HG02610 (cell line): ENCODE measurements around the gene NR2C2AP.
A peak's percentile ranks its signal among the peaks of the same experiment; 100 is the strongest.
"Not testable (repeated sequence)": the region's sequence is repeated elsewhere in the genome, so short reads cannot be mapped to it uniquely, and the experiment has no call there.

Experiments
- ATAC-seq: cut with Tn5 transposase; IDR thresholded peaks from one replicate; pipeline ENCODE4 v1.9.1; 2021; ENCODE audit warnings: mild to moderate bottlenecking, moderate library complexity; ENCODE audit not compliant: unreplicated experiment

NR2C2AP gene

DNA sequence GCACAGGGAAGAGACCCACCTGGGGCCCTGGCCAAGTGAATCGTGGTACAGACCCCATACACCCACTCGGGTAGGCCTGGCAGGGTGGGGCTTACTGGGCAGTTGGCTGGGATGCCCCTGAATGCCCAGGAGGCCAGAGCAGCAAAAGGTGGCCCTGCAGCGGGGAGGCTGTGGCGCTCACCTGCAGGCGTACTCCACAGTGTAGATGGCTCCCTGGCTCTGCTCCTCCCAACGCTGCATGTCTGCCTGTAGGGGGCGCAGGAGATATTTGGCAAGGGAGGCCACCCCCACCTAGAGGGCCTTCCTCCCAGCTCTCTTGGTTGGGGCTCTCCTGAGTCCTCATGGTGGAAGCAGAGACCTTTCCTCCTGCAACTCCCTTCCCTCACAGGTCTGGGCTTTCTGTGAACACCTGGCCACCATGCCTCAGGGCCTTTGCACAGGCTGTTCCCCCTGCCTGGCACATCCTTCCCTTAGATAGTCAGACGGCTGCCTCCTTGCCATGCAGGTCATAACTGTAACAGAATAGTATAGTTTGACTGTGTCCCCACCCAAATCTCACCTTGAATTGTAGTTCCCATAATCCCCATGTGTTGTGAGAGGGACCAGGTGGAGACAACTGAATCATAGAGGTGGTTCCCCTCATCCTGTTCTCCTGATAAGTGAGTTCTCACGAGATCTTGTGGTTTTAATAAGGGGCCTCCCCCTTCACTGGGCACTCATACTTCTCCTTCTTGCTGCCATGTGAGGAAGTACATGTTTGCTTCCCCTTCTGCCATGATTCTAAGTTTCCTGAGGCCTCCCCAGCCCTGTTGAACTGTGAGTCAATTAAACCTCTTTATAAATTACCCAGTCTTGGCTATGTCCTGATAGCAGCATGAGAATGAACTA lies 17.1 kb downstream of the NR2C2AP start:
- ATAC-seq: no peak

DNA sequence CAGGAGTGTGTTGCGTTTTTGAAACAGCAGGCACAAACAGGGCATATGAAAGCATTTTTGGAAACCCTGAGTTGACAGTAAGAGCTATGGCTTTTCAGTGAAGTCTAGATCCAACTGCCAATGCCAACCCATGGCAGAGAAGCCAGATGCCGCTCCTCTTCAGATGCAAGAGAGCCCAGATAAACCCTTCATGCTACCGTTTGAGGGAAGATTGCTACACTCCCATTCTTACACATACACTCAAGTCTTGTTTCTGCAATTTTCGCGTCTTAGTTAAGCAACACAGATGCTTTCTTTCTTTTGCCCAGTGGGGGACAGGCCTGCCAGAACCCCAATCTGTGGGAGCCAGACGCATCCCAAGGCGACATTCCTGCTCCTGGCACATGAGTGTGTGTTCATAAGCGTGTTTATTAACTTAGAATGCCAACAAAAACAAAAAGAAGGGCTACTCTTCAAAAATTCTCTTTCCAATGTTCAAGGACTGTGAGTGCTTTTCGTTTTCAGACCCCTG lies 21.7 kb downstream of the NR2C2AP start:
- no peak for ATAC-seq

DNA sequence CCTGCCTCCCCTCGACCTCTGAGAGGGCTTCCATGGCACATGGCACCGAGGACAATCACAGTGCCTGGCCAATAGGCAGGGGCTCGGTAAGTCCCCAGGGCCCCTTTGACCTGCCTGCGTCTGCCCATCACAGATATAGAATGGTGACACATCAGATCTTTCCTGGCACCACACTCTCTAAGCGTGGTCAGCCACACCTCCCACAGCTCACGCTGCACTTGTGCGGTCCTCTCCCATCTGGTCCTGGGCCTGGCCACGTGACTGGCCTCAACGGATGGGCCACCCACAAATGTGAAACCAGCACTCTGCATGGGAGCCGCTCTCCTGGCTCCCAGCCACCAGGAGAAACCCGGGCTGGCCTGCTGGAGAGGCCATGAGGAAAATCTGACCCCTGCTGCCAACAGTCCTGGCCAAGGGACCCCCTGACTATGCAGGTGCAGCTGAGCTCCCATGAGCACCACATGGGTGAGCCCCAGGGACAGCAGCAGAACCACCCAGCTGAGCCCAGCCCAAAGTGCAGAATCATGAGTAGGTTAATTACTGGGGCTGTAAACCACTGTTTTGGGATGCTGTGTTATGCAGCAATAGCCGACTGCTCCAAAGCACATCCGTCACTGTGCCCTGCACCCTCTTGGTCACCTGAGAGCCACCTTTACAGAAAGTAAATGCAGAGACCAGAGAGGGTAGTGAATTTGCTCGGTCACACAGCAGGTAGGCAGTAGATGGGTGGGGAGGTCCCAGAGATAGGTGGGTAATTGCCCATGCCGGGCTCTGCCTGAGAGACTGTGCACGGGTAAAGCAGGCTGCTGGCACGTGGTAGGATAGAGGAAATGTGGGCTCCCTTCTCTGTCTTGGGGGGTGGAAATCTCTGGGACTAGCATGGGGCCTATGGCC lies 23.4 kb downstream of the NR2C2AP start:
- no peak for ATAC-seq

DNA sequence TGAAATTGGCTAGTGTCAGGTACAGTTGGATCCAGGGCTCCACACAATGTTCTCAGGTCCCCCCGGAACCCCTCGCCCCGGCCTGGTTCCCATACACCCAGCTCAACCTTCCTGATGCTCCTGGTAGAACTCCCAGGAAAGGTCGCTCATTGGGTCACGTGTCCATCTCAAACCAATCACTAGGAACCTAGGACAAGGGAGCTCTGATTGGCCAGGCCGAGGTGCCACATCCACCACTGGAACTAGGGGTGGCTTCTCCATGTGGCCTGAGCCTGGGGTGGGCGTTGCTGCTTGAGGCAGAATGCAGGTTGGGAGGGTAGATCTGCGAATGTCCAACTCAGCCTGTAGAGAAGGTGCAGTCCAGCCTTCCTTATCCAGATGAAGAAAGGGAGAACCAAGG lies 26.3 kb downstream of the NR2C2AP start:
- ATAC-seq: no peak

DNA sequence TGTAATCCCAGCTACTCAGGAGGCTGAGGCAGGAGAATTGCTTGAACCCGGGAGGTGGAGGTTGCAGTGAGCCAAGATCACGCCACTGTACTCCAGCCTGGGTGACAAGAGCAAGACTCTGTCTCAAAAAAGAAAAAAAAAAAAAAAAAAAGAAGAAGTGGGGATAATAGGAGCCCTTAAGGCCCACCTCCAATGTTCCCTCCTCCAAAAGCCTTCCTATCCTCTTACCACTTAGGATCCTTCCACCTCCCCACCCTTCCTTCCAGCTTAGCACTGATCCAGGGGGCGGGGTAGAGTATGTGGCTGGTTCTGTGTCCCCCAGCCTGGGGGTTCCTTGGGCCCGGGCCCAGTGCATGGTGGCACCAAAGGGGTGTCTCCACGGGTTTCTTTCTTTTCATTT lies 30.0 kb downstream of the NR2C2AP start:
- not testable (repeated sequence) for ATAC-seq

DNA sequence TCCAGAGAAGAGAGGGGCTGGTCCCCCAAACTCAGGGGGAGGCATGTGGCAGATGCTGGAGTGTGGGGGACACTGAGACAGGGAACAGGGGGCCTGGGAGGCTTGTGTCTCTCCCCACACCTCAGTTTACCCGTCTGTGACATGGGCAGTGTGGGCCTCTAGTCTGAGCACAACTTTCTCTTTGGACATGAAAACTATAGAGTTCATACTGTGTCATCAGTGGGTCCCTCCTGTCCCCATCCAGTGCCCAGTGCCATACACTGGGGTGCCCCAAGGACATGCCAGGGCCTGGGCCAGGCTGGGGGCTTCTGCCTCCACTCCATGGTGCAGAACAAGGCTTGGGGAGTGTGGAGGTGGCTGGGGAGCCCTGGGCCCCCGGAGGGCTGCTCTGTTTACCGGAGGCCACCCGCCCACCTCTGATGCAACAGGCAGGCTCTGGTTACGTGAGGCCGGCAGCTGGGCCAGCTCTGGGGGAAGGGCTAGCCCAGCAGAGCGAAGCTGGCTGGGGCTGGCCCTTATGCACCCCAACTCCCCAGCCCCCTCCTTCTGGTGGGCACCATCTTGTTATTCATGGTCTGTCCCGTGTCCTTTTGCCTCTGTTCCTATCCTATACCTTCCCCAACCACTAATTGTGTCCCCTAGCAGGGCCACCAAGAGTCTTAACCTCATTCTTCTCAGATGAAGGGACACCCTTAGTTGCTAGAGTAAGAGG lies 31.2 kb downstream of the NR2C2AP start:
- no peak for ATAC-seq

DNA sequence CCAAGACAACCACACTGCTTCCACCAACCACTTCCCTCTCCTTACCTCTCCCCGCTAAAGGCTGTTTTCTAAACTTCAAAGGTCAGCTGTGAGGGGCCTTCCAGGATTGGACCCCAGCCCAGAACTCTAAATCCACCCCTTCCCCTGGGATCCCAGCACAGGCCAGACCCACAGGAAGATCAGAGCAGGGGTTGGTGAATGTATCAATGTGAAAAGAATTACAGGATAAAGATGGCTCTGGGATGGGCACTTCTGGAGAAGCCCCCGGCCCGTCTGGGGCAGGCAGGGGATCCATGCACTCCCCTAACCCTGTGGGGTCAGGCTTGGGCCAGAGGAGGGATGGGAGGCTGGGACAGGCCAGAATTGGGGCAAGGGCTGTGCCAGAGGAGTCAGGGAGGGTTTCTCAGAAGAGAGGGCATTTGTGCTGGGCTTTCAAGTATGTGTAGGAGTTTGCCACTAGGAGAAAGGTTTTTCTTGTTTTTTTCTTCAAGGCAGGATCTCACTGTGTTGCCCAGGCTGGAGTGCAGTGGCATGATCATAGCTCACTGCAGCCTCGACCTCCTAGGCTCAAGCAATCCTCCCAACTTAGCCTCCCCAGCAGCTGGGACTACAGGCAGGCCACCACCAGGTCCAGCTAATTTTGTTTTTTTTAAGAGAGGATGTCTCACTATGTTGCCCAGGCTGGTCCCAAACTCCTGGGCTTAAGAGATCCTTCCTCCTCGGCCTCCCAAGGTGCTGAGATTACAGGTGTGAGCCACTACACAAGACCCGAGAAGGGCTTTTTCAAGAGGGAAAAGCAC lies 32.1 kb downstream of the NR2C2AP start:
- no peak for ATAC-seq

DNA sequence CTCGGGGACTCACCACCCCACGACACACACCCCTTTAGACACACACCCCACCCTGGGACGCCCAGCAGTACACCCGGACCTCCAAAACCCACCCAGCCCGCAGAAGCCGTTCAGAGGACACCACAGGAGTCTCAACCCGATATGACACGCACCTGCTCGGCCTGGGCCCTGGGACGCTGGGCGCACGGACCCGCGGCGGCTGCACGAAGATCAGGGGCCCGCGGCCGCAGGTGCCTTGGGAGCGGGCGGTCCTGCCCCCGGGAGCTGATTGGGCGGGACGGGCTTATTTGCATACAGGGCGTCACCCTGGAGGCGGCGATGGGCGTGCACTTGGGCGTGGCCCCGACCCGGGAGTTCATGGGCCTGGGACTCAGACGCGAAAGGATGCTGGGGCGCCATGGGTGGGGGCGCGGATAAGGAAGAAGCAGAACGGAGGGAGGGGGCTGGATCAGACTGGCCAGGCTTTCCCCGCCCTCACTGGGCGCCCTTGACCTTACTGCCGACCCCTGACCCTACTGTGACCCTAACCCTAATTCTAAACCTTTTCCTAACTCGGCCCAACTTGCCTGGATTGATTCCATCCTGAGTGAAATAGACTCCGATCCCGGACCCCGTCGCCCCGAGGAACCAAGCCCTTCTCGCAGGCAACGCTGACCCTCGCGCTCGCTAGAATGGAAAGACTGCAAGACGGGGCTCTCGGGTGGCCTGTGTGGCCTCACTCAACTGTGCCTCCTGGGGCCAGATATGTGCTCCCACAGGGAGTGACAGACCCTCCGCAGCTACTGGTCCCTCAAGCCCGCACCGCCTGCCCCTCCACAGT lies 33.0 kb downstream of the NR2C2AP start, which contains the start of gene MEF2B:
Gene MEF2B (minus strand): TSS at position 211 of the 820 bp plus-strand sequence. CDS start 19,528 bp downstream, outside the sequence.
- ATAC-seq: peak; percentile 91

DNA sequence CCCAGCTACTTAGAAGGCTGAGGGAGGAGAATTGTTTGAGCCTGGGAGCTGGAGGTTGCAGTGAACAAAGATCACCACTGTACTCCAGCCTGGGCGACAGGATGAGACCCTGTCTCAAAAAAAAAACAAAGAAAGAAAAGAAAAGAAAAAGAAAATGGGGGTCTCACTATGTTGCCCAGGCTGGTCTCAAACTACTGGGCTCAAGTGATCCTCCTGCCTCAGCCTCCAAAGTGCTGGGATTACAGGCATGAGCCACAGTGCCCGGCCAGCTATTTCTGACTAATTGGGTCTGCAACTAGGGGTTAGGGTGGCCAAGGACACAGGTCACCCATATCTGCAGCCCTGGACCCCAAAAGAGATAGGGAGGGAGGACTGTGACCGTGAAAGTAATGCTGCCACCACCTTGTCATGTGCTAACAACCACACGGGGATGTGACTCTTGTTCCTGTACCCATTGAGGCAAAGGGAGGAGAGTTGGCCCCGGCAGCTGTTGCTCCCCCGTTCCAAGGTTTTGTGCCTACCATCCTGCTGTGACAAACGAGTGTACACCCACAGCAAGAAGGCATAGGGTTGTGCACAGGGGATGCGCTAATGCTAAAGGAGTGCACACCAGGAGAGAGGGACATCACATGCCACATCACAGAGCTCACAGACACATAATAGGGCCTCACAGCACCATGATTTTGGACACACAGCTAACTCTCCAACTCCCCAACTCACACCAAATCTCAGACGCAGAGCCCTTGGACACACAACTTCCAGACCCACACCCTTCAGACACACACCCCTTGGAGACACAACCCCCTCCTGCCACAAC lies 33.8 kb downstream of the NR2C2AP start:
- no peak for ATAC-seq

DNA sequence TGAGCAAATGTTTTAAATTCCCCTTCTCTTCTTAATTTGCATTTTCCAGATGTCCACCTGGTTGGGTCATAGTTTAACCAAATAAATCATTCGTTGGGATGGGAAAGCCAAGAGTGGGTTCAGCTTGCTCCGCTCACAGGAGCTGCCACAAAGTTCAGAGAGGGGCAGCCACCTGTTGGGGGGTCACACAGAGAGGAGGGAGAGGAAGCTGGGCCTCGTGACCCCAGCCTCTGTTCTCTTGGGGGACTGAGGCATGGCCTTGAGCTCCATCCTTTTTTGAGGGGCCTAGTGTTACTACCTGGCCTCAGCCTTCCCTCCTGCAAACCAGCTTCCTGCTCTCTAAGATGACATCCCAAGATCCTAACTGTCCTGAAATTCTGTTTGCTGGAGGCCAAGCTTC lies 35.6 kb downstream of the NR2C2AP start:
- ATAC-seq: no peak

DNA sequence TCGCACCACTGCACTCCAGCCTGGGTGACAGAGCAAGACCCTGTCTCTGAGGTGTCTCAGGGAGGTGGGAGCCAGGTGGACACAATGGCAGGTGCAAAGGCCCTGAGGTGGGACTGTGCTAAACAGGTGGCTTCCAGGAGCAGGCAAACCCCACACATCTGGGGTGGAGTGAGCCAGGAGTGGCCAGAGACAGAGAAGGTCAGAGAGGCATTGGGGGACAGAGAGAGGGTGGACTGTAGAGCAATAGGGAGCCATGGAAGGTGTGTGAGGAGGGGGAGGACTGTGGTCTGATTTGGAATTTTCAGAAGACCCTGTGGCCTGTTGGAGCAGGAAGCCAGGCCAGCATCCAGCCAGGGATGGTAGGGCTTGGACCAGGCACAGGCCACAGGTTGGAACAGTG lies 37.8 kb downstream of the NR2C2AP start:
- ATAC-seq: no peak

DNA sequence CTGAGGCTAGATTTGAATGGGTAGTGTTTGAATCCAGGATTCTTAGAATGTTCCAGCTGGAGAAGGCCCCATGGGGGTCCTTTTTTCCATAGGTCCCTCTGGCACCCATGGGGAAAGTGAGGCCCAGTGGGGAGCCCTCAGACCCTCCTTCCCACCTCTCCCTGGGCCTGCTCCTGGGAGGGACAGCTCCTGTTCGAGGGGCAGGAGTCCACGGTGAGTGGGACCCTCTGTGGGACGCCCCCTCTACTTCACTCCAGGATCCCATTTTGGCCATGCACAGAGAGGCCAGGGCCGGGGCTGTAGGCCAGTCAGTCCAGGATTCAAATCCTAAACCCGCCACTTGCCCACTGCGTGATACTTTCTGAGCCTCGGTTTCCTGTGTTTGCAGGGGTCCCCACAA lies 40.7 kb downstream of the NR2C2AP start:
- ATAC-seq: no peak

DNA sequence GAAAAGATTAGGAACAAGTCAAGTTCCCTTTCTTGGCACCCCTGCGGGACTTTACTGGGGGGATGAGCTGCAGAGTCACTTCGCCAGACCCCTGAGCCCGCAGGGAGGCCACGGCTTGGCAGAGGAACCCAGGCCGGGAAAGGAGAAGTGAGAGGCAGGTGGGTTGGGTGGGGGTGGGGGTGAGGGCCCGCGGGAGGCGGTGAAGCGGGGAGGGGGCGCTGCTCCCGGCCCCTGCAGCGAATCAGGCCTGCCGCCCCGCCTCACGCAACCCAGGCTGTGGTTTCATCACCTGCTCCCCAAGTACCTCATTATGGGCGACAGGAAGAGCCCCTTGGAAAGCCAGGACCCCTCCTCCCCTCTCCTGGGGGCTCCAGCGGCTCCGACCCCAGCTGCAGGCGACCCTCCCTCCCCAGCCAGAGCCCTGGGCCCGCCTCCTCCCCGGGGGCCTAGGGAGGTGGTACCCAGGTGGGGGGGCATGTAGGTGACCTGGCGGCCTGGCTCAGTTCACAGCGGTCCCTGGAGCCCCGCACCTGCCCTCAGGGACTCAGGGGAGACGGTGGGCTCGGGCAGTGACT lies 42.7 kb downstream of the NR2C2AP start:
- ATAC-seq: no peak

DNA sequence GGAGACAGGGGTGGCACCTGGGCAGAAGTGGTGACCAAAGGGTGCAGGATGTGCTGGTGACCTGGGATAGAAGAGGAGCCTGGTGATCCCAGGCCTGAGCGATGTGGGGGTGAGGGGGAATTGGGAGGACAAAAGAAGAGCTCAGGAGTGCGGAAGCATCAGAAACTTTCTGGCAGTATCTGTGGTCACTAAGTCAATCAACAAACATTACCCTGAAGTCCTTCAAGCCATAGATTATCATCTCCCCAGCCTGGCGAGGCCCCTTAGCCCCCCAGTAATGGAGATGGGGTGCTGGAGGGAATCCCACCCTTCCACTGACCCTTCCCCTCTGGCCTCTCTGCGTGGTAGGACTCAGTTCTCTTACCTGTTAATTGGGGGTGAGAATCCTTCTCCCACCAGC lies 43.7 kb downstream of the NR2C2AP start:
- no peak for ATAC-seq

DNA sequence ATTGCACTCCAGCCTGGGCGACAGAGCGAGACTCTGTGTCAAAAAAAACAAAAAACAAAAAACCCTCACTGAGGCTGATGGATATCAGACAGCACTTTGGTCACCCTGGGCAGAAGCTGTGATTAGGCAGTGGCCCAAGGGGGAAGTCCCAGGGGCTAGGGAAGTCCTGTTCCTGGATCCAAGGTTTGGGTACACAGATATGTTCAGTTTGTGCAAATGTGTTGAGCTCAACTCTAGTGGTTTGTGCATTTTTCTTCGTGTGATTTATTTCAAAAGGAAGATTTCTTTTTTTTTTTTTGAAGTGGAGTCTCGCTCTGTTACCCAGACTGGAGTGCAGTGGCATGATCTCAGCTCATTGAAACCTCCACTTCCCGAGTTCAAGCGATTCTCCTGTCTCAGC lies 45.4 kb downstream of the NR2C2AP start:
- no peak for ATAC-seq

DNA sequence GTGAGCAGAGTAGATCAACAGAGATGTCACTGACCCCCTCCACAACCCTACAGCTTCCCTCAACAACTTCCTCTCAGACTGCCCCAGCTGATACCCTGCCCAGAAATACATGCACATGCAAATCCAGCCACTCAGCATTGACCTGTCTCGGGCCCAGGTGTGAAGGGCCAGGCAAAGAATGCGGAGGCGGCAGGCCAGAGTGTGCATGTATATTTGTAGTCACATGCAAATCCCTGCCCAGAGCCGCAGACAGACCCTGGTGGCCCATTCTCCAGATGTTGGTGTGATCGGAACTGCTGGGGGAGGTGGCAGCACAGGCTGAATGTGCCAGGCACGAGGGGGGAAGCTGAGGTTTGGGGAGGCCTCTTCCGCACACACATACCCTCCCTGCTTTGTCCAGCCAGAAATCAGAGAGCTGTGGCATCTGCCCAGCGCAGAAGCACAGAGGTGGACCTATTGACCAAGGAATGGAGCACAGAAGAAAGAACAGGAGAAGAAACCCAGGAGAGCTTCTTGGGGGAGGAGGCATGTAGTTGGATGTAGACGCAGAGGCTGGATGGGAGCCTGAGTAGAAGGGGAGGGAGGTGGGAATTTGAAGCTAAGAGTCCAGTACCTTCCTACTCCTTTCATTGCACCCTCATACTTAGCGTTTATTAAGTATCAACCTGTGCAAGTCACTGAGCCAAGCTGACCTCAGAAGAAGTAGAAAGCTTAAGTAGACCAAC lies 47.6 kb downstream of the NR2C2AP start:
- peak; percentile 70 for ATAC-seq

DNA sequence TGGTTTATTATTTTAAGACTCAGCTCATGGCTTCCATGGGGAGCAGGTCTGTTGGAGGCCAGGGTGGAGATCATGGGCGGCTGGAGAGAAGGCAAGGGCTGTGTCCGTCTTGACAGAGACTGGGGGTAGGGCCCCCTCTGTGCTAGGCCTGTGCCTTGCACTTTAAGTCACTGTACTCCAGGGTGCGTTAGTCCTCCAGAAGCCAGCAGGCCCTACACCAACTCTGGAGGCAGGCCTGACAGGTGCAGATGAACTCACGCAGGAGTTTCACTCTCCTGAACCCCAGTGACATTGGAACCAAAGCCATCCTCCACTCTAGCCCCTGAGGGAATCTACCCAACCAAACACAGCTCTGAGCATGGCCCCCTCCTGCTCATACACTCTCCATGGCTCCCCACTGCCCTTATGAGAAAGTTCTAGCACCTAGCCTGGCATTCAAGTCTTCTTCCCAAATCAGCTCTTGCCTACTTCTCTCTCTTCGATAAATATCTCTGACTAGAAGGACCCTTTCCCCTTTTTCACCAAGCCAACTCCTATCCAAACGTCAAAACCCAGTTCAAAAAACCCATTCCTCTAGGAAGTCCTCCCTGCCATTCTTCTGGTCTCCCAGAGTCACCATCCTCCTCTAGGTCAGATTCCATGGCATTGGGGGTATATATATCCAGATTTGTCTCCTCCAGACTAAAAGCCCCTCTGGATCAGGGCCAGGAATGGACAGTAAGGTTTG lies 48.3 kb downstream of the NR2C2AP start:
- no peak for ATAC-seq
